AG09309 (cell line): ENCODE results near the gene SLC39A10.

Source experiments
- DNase-seq: peaks from one replicate; pipeline ENCODE4 v3.0.0-alpha.2; 2010; ENCODE audit warnings: low read depth
- H3K4me3 ChIP-seq: 2 replicates; pipeline ENCODE4 v1.5.1; 2011; ENCODE audit warnings: mild to moderate bottlenecking, low read depth, low read length, moderate library complexity; ENCODE audit not compliant: control insufficient read depth
- TF ChIP-seq, protein P1 (sequence below): IDR thresholded peaks from 2 replicates; pipeline ENCODE4 v1.5.1; 2011; ENCODE audit warnings: mild to moderate bottlenecking, low read depth, low read length, inconsistent platforms; ENCODE audit not compliant: insufficient read depth, control insufficient read depth; ENCODE audit errors: missing control alignments

Gene SLC39A10

DNA sequence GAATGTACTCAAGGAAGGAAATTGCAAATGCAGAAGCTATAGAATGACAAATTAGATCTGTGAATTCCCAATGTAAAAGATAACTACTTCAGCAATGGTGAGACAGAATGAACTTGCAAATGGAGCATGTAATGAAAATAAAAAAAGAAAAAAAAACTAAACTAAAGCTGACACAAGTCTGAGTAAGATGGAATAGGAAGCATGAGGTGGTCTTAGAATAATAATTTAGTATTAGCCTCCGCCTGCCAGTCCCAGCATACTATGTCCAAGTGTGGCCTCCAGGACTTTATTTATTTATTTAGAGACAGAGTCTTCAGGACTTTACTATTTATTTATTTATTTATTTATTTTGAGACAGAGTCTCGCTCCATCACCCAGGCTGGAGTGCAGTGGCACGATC, 37.4 kb upstream of the SLC39A10 start:
- H3K4me3 ChIP-seq = no peak overlapping the region
- DNase-seq = no peak
- TF ChIP-seq, protein P1, sequence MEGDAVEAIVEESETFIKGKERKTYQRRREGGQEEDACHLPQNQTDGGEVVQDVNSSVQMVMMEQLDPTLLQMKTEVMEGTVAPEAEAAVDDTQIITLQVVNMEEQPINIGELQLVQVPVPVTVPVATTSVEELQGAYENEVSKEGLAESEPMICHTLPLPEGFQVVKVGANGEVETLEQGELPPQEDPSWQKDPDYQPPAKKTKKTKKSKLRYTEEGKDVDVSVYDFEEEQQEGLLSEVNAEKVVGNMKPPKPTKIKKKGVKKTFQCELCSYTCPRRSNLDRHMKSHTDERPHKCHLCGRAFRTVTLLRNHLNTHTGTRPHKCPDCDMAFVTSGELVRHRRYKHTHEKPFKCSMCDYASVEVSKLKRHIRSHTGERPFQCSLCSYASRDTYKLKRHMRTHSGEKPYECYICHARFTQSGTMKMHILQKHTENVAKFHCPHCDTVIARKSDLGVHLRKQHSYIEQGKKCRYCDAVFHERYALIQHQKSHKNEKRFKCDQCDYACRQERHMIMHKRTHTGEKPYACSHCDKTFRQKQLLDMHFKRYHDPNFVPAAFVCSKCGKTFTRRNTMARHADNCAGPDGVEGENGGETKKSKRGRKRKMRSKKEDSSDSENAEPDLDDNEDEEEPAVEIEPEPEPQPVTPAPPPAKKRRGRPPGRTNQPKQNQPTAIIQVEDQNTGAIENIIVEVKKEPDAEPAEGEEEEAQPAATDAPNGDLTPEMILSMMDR = no peak

DNA sequence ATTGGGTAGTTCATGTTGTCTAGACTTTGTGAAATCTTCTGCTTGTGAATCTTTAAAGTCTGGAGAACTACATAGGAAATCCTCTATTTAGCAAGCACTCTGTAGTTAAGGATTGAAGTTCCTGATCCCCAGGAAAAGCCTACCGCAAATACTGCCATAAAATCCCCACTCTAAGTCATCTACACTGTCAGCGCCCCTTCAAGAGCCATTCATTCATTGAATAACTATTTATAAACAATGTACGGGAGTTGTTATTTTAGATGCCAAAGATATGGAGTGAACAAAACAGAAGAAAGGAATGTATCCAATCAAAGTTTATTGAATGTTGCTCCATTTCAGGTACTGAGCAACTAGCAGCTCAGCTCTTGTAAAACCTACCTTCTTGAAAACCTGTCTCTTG, 36.5 kb upstream of the SLC39A10 start:
- TF ChIP-seq, protein P1 = no peak
- DNase-seq = no peak
- H3K4me3 ChIP-seq = no peak overlapping the region

DNA sequence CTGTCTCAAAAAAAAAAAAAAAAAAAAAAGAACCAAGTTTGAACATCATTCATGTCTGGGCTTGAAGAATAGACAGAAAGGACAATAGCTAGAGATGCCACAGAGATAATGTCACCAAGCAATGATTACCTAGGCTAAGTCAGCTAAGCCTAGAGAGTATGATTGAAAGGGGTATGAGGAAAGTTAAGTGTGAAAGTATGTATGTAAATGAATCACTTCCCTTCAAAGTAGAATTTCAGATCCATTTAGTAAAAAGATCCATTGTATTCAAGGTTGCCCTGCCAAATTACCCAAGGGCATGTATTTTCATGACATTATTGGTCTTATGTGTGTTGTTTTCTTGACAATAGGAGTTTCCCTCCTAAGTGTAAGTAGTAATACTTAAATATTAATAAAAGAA, 34.1 kb upstream of the SLC39A10 start:
- DNase-seq = no peak
- TF ChIP-seq, protein P1 = no peak
- H3K4me3 ChIP-seq = no peak overlapping the region

DNA sequence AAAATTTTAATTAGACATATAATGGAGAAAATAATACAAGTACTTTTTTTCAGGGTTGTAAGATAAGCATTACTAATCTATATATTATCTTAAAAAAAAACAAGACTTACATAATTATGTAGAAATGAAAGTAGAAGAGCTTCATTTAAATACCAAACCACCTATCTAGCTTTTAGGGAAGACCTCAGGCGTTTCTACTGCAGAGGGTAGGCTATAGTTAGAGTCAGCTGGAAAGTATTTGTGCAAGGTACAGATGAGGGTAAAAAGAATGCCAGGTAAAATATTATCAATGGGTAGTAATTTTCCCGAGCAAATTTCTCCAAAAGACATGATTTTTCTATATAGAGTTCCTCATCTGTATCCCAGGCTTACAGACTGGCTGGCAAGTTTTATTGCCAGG, 30.5 kb upstream of the SLC39A10 start:
- TF ChIP-seq, protein P1 = no peak
- no peak overlapping the region for H3K4me3 ChIP-seq
- DNase-seq = no peak

DNA sequence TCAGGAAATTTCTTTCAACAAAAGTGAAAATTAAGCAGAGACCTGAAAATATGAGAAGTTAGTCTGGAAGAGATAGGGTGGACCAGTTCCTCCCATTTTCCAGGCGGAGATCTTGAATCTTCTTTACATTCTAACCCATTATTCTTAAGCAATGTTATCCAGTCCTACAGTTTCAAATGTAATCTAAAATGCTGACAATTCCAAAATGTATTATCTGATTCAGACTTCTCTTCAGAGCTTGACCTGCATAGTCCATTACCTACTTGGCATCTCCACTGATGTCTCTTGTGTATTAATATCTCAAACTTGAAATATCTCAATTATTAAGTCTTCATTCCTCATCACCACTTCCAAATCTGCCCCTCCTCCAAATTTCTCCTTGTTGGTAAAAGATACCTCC, 28.4 kb upstream of the SLC39A10 start:
- no peak overlapping the region for H3K4me3 ChIP-seq
- TF ChIP-seq, protein P1 = no peak
- no peak for DNase-seq

DNA sequence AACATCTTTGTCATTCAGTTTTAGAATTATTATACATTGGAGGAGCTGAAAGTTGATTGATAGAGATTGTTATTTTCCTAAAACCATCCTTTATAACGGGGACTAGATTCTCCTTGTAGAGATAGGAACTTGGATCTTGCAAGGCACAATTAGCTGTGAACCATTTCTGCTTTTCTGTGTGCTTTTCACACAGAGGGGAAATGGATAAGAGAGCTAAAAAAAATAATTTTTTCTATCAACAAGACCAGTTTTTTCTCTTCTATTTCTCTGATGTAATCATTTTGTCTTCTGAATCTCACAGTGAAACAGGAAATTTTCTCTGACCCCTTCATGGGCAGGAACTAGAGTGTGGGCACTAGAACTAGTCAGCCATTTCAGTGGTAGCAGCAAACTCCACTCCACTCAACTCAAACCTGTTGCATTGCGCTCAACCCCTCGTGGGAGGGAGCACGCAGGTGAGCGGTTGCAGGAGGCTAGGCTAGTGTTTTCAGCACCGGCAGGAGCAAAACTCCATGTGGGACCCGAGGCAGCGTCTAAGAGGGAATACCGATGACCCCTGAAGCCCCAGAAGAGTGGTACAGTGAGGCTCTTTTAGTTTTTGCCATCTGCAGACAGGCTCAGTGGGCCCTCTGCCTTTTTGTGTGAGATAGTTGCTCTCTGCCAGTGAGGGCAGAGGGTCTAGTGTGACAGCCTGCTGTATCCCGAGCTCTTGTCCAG, 24.0 kb upstream of the SLC39A10 start:
- no peak for DNase-seq
- TF ChIP-seq, protein P1 = no peak
- no peak overlapping the region for H3K4me3 ChIP-seq

DNA sequence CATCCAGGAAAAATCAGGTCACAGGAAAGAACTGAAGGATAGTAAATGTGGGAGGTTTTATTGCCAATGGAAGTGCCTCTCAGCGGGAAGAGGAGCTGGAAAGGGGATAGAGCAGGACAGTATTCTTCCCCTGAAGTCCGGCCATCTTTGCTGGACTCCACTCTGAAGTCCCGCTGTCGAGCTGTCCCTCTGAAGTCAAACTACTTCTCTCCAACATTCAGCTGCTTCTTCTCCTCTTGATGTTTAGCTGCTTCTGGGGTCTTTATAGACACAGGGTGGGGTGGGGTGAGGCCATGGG, 23.5 kb upstream of the SLC39A10 start:
- H3K4me3 ChIP-seq = no peak overlapping the region
- DNase-seq = no peak
- TF ChIP-seq, protein P1 = no peak
